ENCODE measurements around the gene GYG1.

GYG1 gene

GRCh38 chr3:149021830-149022229 lies 30.5 kb downstream of the GYG1 start:
- H3K9me3 ChIP-seq (ENCODE audit: low read length) = peaks cover 6% of the 10 kb centered on the region
- H3K4me2 ChIP-seq (ENCODE audit: low read length) = no peak overlapping the region
- no peaks in the 10 kb centered on the region for H3K79me2 ChIP-seq (ENCODE audit: insufficient read depth, low read length)
- no peaks in the 10 kb centered on the region for H3F3A ChIP-seq (ENCODE audit: insufficient read depth, low read length)
- TF ChIP-seq CTCF (IDR thresholded peaks at IDR 0.05; ENCODE audit: low read length) = no peak
- no peak for TF ChIP-seq EZH2 (IDR thresholded peaks at IDR 0.05; ENCODE audit: borderline replicate concordance, low read length)
- no peaks in the 10 kb centered on the region for H4K20me1 ChIP-seq (ENCODE audit: insufficient read depth, low read length)
- H3K9me2 ChIP-seq (ENCODE audit: low read depth, low read length) = no peaks in the 10 kb centered on the region
- no peak overlapping the region for H2AFZ ChIP-seq (ENCODE audit: low read length)
- H3K27me3 ChIP-seq (ENCODE audit: insufficient read depth, low read length) = no peaks in the 10 kb centered on the region
- H3K27ac ChIP-seq (ENCODE audit: low read depth, low read length, poor library complexity, severe bottlenecking) = no peak overlapping the region
- no peak overlapping the region for H3K9ac ChIP-seq (ENCODE audit: low read length)
- no peak overlapping the region for H3K4me3 ChIP-seq (ENCODE audit: low read depth, low read length, poor library complexity, severe bottlenecking)
- no peaks in the 10 kb centered on the region for H3K4me1 ChIP-seq (ENCODE audit: insufficient read depth, low read length, severe bottlenecking)
- H3K36me3 ChIP-seq (ENCODE audit: insufficient read depth, low read length) = peaks cover 76% of the 10 kb centered on the region

GRCh38 chr3:149023951-149024350 lies 32.6 kb downstream of the GYG1 start:
- Histone ChIP-seq H3K79me2 (ENCODE audit: insufficient read depth, low read length) (no peaks in the 10 kb centered on the region), H3K9me2 (ENCODE audit: low read depth, low read length) (no peaks in the 10 kb centered on the region), H3K36me3 (ENCODE audit: insufficient read depth, low read length) (peaks cover 89% of the 10 kb centered on the region), H4K20me1 (ENCODE audit: insufficient read depth, low read length) (no peaks in the 10 kb centered on the region), H3K9ac (ENCODE audit: low read length) (no peak overlapping the region), H3K27me3 (ENCODE audit: insufficient read depth, low read length) (no peaks in the 10 kb centered on the region), H2AFZ (ENCODE audit: low read length) (no peak overlapping the region), H3K27ac (ENCODE audit: low read depth, low read length, poor library complexity, severe bottlenecking) (no peak overlapping the region), H3K4me2 (ENCODE audit: low read length) (no peak overlapping the region), H3F3A (ENCODE audit: insufficient read depth, low read length) (no peaks in the 10 kb centered on the region), H3K4me3 (ENCODE audit: low read depth, low read length, poor library complexity, severe bottlenecking) (no peak overlapping the region), H3K9me3 (ENCODE audit: low read length) (peaks cover 6% of the 10 kb centered on the region), H3K4me1 (ENCODE audit: insufficient read depth, low read length, severe bottlenecking) (no peaks in the 10 kb centered on the region)
- no peak for TF ChIP-seq CTCF (IDR thresholded peaks at IDR 0.05; ENCODE audit: low read length)
- TF ChIP-seq EZH2 (IDR thresholded peaks at IDR 0.05; ENCODE audit: borderline replicate concordance, low read length) = no peak

GRCh38 chr3:149026718-149027117 lies 35.4 kb downstream of the GYG1 start:
- H3K4me1 ChIP-seq (ENCODE audit: insufficient read depth, low read length, severe bottlenecking) = no peaks in the 10 kb centered on the region
- no peak overlapping the region for H3K4me3 ChIP-seq (ENCODE audit: low read depth, low read length, poor library complexity, severe bottlenecking)
- no peak for TF ChIP-seq EZH2 (IDR thresholded peaks at IDR 0.05; ENCODE audit: borderline replicate concordance, low read length)
- no peak for TF ChIP-seq CTCF (IDR thresholded peaks at IDR 0.05; ENCODE audit: low read length)
- no peak overlapping the region for H3K9ac ChIP-seq (ENCODE audit: low read length)
- H3K27me3 ChIP-seq (ENCODE audit: insufficient read depth, low read length) = no peaks in the 10 kb centered on the region
- no peak overlapping the region for H3K4me2 ChIP-seq (ENCODE audit: low read length)
- H3K9me3 ChIP-seq (ENCODE audit: low read length) = peaks cover 6% of the 10 kb centered on the region
- H3F3A ChIP-seq (ENCODE audit: insufficient read depth, low read length) = no peaks in the 10 kb centered on the region
- no peak overlapping the region for H3K27ac ChIP-seq (ENCODE audit: low read depth, low read length, poor library complexity, severe bottlenecking)
- H3K36me3 ChIP-seq (ENCODE audit: insufficient read depth, low read length) = peaks cover 88% of the 10 kb centered on the region
- H4K20me1 ChIP-seq (ENCODE audit: insufficient read depth, low read length) = no peaks in the 10 kb centered on the region
- H3K79me2 ChIP-seq (ENCODE audit: insufficient read depth, low read length) = no peaks in the 10 kb centered on the region
- H2AFZ ChIP-seq (ENCODE audit: low read length) = no peak overlapping the region
- H3K9me2 ChIP-seq (ENCODE audit: low read depth, low read length) = no peaks in the 10 kb centered on the region
